IPS-18a (cell line): ENCODE measurements around the gene SFXN5.

Experiments
- H3K27ac ChIP-seq: one replicate; pipeline ENCODE4 v1.5.1; 2013; ENCODE audit warnings: low read length
- H3K27me3 ChIP-seq: one replicate; pipeline ENCODE4 v1.6.1; 2013; ENCODE audit warnings: mild to moderate bottlenecking, low read length; ENCODE audit not compliant: control insufficient read depth, insufficient read depth
- H3K36me3 ChIP-seq: one replicate; pipeline ENCODE4 v1.6.1; 2013; ENCODE audit warnings: low read depth, low read length; ENCODE audit not compliant: control insufficient read depth
- H3K4me1 ChIP-seq: one replicate; pipeline ENCODE4 v1.6.1; 2013; ENCODE audit warnings: low read depth, low read length; ENCODE audit not compliant: control insufficient read depth
- H3K4me3 ChIP-seq: one replicate; pipeline ENCODE4 v1.5.1; 2013; ENCODE audit warnings: low read length
- H3K9ac ChIP-seq: one replicate; pipeline ENCODE4 v1.6.1; 2013; ENCODE audit warnings: mild to moderate bottlenecking, low read length, moderate library complexity
- H3K9me3 ChIP-seq: one replicate; pipeline ENCODE4 v1.6.1; 2013; ENCODE audit warnings: low read depth, low read length; ENCODE audit not compliant: control insufficient read depth

Gene SFXN5

GRCh38 chr2:72942881-72943418 is 128.6 kb downstream of the SFXN5 start:
- Histone ChIP-seq H3K9ac (no peak overlapping the region), H3K36me3 (no peaks in the 10 kb centered on the region), H3K9me3 (no peaks in the 10 kb centered on the region), H3K4me3 (no peak overlapping the region), H3K27me3 (peaks cover 10% of the 10 kb centered on the region), H3K4me1 (peaks cover 10% of the 10 kb centered on the region), H3K27ac (no peak overlapping the region)

GRCh38 chr2:72942293-72942692 is 129.2 kb downstream of the SFXN5 start:
- no peak overlapping the region for H3K27ac ChIP-seq

GRCh38 chr2:72940786-72941185 is 130.7 kb downstream of the SFXN5 start:
- Histone ChIP-seq H3K27me3 (peaks cover 15% of the 10 kb centered on the region), H3K4me1 (peaks cover 13% of the 10 kb centered on the region), H3K36me3 (no peaks in the 10 kb centered on the region), H3K4me3 (no peak overlapping the region), H3K27ac (no peak overlapping the region), H3K9ac (no peak overlapping the region), H3K9me3 (no peaks in the 10 kb centered on the region)

More at GRCh38 chr2:72942293-72942692, 129.2 kb downstream of the SFXN5 start:
- Histone ChIP-seq H3K4me3 (no peak overlapping the region), H3K4me1 (peaks cover 10% of the 10 kb centered on the region), H3K9ac (no peak overlapping the region), H3K36me3 (no peaks in the 10 kb centered on the region), H3K9me3 (no peaks in the 10 kb centered on the region), H3K27me3 (peaks cover 10% of the 10 kb centered on the region)

GRCh38 chr2:72940361-72940760 is 131.2 kb downstream of the SFXN5 start:
- H3K4me1 ChIP-seq, result peaks cover 13% of the 10 kb centered on the region
- H3K36me3 ChIP-seq, result no peaks in the 10 kb centered on the region
- H3K27ac ChIP-seq, result no peak overlapping the region
- H3K9me3 ChIP-seq, result no peaks in the 10 kb centered on the region
- no peak overlapping the region for H3K9ac ChIP-seq
- no peak overlapping the region for H3K4me3 ChIP-seq
- H3K27me3 ChIP-seq, result peaks cover 19% of the 10 kb centered on the region

GRCh38 chr2:72938455-72938854 is 133.1 kb downstream of the SFXN5 start:
- Histone ChIP-seq H3K27me3 (peaks cover 31% of the 10 kb centered on the region), H3K9ac (no peak overlapping the region), H3K36me3 (no peaks in the 10 kb centered on the region), H3K4me3 (no peak overlapping the region), H3K9me3 (no peaks in the 10 kb centered on the region), H3K4me1 (peaks cover 13% of the 10 kb centered on the region), H3K27ac (no peak overlapping the region)

GRCh38 chr2:72937356-72937669 is 134.2 kb downstream of the SFXN5 start:
- Histone ChIP-seq H3K9me3 (no peaks in the 10 kb centered on the region), H3K4me1 (peaks cover 13% of the 10 kb centered on the region), H3K27ac (no peak overlapping the region), H3K9ac (no peak overlapping the region), H3K4me3 (no peak overlapping the region), H3K27me3 (peaks cover 42% of the 10 kb centered on the region), H3K36me3 (no peaks in the 10 kb centered on the region)

- no peaks in the 10 kb centered on the region for H3K36me3 ChIP-seq
- peaks cover 46% of the 10 kb centered on the region for H3K27me3 ChIP-seq
- H3K4me3 ChIP-seq, result no peak overlapping the region
- H3K27ac ChIP-seq, result no peak overlapping the region
- peaks cover 13% of the 10 kb centered on the region for H3K4me1 ChIP-seq
- H3K9me3 ChIP-seq, result no peaks in the 10 kb centered on the region
- H3K9ac ChIP-seq, result no peak overlapping the region
Observed at GRCh38 chr2:72936660-72937355, 134.7 kb downstream of the SFXN5 start.

GRCh38 chr2:72935611-72935957 is 135.9 kb downstream of the SFXN5 start:
- peaks cover 57% of the 10 kb centered on the region for H3K27me3 ChIP-seq
- no peaks in the 10 kb centered on the region for H3K9me3 ChIP-seq
- peaks cover 6% of the 10 kb centered on the region for H3K4me1 ChIP-seq

GRCh38 chr2:72934683-72935610 is 136.6 kb downstream of the SFXN5 start:
- Histone ChIP-seq H3K27ac (no peak overlapping the region), H3K9ac (no peak overlapping the region), H3K27me3 (peaks cover 63% of the 10 kb centered on the region), H3K9me3 (no peaks in the 10 kb centered on the region), H3K4me1 (peaks cover 3% of the 10 kb centered on the region), H3K4me3 (no peak overlapping the region), H3K36me3 (no peaks in the 10 kb centered on the region)

More at GRCh38 chr2:72935611-72935957, 135.9 kb downstream of the SFXN5 start:
- H3K4me3 ChIP-seq, result no peak overlapping the region
- no peaks in the 10 kb centered on the region for H3K36me3 ChIP-seq
- H3K9ac ChIP-seq, result no peak overlapping the region
- no peak overlapping the region for H3K27ac ChIP-seq

- Histone ChIP-seq H3K9me3 (no peaks in the 10 kb centered on the region), H3K36me3 (no peaks in the 10 kb centered on the region), H3K4me3 (no peak overlapping the region), H3K27me3 (peaks cover 66% of the 10 kb centered on the region), H3K9ac (no peak overlapping the region), H3K4me1 (peaks cover 3% of the 10 kb centered on the region), H3K27ac (no peak overlapping the region)
Observed at GRCh38 chr2:72933646-72934151, 137.8 kb downstream of the SFXN5 start.

- Histone ChIP-seq H3K36me3 (no peaks in the 10 kb centered on the region), H3K4me1 (peaks cover 3% of the 10 kb centered on the region), H3K27ac (no peak overlapping the region), H3K9me3 (no peaks in the 10 kb centered on the region), H3K4me3 (no peak overlapping the region), H3K27me3 (peaks cover 71% of the 10 kb centered on the region), H3K9ac (no peak overlapping the region)
Observed at GRCh38 chr2:72933207-72933606, 138.3 kb downstream of the SFXN5 start.
